Measurements from ENCODE around the gene PLEKHG4B. TPM values are rescaled to one million over a fixed set of nuclear protein-coding genes. Genes with fewer than 3 reads are reported as not detected.

The PLEKHG4B gene
- total RNA-seq, 2 donors from 2014 or later, result 0.08 to 0.48 TPM

- H3K27me3 ChIP-seq, result no peaks in the 10 kb centered on the region
- H3K27ac ChIP-seq, result no peak overlapping the region
- no peak overlapping the region for H3K4me3 ChIP-seq
- no peaks in the 10 kb centered on the region for H3K36me3 ChIP-seq
- DNase-seq (ENCODE audit: low spot score), result no peak
- no peak for TF ChIP-seq CTCF (IDR thresholded peaks at IDR 0.05)
- H3K4me1 ChIP-seq, result no peaks in the 10 kb centered on the region
- no peaks in the 10 kb centered on the region for H3K9me3 ChIP-seq
Observed at GRCh38 chr5:76358-77169, 15.4 kb upstream of the PLEKHG4B start.

- DNase-seq (ENCODE audit: low spot score), result no peak
- Histone ChIP-seq H3K4me3 (no peak overlapping the region), H3K9me3 (no peaks in the 10 kb centered on the region), H3K27ac (no peak overlapping the region), H3K4me1 (no peaks in the 10 kb centered on the region), H3K27me3 (no peaks in the 10 kb centered on the region), H3K36me3 (no peaks in the 10 kb centered on the region)
- no peak for TF ChIP-seq CTCF (IDR thresholded peaks at IDR 0.05)
Observed at GRCh38 chr5:77170-77501, 14.8 kb upstream of the PLEKHG4B start.

GRCh38 chr5:77546-77945 is 14.4 kb upstream of the PLEKHG4B start:
- Histone ChIP-seq H3K4me1 (no peaks in the 10 kb centered on the region), H3K36me3 (no peaks in the 10 kb centered on the region), H3K27ac (no peak overlapping the region), H3K27me3 (no peaks in the 10 kb centered on the region), H3K4me3 (no peak overlapping the region), H3K9me3 (no peaks in the 10 kb centered on the region)
- no peak for TF ChIP-seq CTCF (IDR thresholded peaks at IDR 0.05)
- DNase-seq (ENCODE audit: low spot score), result no peak

DNA sequence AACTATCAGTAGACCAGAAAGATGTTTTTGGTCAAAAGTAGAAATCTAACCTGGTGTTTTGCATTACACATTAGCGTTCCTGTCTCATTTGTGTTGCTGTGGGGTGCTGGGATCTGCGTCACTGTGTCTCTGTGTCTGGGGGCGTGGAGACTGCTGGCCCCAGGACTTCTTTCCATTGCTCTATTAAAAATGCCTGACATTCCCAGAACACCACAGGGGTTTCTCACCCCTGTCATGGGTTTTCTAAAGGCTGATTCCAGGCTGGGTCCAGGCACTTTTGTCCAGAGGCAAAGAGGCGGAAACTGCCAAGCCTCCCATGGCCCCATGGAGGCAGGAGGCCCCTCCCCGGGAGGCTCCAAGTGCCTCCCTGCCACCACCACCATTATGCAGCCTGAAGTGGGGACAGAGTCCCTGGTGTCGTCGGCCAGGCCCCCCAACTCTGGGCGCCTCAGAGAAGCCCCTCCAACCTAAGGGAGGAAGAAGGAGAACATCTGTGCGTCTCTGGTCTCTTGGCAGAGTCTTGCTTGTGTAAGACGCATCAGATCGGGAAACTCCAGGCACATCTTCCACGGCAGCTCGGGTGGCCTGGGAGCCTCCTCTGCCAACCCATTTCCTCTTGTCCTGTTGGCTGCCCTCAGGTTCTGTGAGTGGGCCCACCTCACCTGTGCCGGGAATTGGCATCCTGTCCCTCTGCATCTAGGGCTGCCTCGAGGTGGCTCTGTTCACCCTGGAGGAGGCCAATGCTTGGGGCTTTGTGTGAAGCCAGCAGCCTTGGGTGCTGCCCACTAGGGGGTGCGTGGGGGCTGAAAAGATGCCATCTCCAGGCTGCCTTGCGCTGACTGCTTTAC is 13.8 kb upstream of the PLEKHG4B start:
- DNase-seq (ENCODE audit: low spot score), result no peak
- H3K4me1 ChIP-seq, result no peaks in the 10 kb centered on the region
- H3K27ac ChIP-seq, result no peak overlapping the region
- H3K4me3 ChIP-seq, result no peak overlapping the region
- no peaks in the 10 kb centered on the region for H3K36me3 ChIP-seq
- no peaks in the 10 kb centered on the region for H3K9me3 ChIP-seq
- peak in 1 of 2 donors; percentile 62 for TF ChIP-seq CTCF (IDR thresholded peaks at IDR 0.05)
- H3K27me3 ChIP-seq, result no peaks in the 10 kb centered on the region

DNA sequence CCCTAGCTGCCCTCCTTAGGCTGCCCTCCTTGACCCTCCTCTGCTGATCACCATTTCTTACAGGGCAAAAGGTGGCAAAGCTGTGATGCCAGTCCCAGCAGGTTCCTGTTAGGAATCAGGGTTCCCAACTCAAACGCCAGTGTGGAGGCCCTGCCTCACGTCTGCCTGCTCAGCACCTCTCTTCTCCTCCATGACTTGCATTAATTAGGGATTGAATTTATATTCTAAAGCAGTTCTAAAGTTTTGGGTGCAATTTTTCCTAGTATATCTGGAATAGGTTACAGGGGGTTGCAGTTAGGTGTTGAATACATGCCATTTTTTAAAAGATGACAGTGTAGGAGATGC is 13.2 kb upstream of the PLEKHG4B start:
- Histone ChIP-seq H3K9me3 (no peaks in the 10 kb centered on the region), H3K27me3 (no peaks in the 10 kb centered on the region), H3K4me3 (no peak overlapping the region), H3K4me1 (no peaks in the 10 kb centered on the region), H3K36me3 (no peaks in the 10 kb centered on the region), H3K27ac (no peak overlapping the region)
- no peak for TF ChIP-seq CTCF (IDR thresholded peaks at IDR 0.05)
- no peak for DNase-seq (ENCODE audit: low spot score)

Measured in right atrium auricular region (tissue), 2 donors.